Tongue (tissue), 2 donors: ENCODE measurements around the gene ENG. TPM values are rescaled to one million over a fixed set of nuclear protein-coding genes. Genes with fewer than 3 reads are reported as not detected.
"Not testable (repeated sequence)": the region's sequence is repeated elsewhere in the genome, so short reads cannot be mapped to it uniquely, and the experiment has no call there.

ENCODE experiments used
- DNase-seq: peaks from one replicate; pipeline ENCODE4 v3.0.0-alpha.2; 2015
- total RNA-seq: library from RNA; depleted of rRNA; stranded (reverse); fragments of >200 nt; gene quantifications from one replicate; pipeline ENCODE4 v1.2.3, GENCODE V29; 2014

The ENG gene
- total RNA-seq, 1 donor from 2014 or later, result 11.6 TPM

GRCh38 chr9:127791085-127791484 lies 63.4 kb downstream of the ENG start:
- DNase-seq, result no peak

DNA sequence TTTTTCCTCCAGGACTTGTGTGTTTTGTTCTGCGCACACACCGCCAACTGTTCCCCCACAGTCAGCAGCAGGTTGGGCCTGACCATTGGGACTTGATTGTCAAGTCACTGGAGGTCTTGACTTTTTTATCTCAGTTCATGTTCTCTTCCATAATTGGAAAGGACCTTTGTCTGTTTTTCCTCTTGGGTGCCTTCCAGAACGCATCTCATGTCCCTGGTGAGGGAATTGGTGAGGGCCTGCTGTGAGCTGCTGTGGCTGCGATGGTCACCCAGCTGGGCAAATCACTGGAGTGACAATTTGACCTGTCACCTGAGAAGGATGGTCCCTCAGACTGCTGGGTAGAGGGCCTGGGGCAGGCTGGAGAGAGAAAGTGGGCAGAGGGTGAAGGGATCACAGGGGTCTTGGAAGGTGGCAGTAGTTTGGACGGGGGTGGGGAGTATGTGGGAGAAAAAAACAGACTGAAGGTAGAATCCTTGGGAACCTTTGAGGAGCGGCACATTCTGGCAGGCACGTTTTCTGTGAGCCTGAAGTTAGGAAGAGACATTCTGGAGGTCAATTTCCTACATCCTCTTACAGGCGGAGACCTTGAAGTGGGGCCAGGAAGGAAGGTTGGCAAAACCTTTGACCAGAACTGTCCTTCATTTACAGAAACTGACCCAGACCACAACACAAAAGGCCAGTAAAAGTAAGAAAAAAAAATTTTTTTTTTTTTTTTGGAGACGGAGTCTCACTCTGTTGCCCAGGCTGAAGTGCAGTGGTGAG lies 64.2 kb downstream of the ENG start:
- DNase-seq, result no peak

DNA sequence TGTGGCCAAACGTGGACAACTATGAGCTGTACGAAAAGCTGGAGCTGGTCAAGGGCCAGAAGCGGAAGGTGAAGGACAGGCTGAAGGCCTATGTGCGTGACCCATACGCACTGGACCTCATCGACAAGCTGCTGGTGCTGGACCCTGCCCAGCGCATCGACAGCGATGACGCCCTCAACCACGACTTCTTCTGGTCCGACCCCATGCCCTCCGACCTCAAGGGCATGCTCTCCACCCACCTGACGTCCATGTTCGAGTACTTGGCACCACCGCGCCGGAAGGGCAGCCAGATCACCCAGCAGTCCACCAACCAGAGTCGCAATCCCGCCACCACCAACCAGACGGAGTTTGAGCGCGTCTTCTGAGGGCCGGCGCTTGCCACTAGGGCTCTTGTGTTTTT lies 65.3 kb downstream of the ENG start:
- no peak for DNase-seq

DNA sequence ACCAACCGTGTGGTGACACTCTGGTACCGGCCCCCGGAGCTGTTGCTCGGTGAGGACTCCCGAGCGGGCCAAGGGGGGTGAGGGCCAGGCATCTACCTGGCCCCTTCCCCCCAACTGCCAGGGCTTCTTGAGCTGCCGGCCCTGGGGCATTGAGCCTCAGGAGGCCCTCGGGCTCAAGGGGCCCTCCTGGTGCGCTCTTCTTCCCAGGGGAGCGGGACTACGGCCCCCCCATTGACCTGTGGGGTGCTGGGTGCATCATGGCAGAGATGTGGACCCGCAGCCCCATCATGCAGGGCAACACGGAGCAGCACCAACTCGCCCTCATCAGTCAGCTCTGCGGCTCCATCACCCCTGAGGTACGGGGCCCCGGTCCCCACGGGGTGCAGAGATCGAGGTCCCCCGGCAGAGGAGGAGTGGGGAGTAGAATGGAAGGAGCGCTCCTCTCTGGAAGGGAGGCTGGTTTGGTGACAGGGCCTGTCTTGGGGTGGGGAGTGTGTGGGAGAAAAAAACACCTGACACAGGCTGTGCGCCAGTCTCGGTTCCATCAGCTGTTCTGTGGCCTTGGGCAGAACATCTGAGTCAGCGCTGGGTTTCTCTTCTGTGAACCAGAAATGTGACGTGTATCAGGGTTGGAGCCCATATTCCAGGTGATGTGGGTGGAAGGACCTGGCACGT lies 66.0 kb downstream of the ENG start:
- no peak for DNase-seq

DNA sequence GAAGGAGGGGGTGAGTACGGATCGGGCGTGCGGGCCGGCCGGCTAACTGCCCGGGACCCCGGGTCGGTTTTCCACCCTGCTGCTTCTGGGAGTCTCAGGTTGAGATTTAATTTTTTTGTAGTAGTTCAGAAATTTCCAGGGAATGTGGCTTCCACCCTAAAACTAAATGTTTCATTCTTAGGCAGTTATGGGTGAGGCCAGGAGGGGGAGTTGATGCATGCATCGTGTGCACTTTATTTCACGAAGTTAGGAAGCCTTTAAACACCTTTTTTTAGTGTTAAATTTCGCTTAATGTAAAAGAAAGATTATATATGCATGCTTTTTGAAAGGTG lies 67.7 kb downstream of the ENG start:
- no peak for DNase-seq

- DNase-seq, result peak; percentile 95
Measured at GRCh38 chr9:127785933-127786772, 68.3 kb downstream of the ENG start, which contains the start of gene CDK9. CDK9 (plus strand) TSS chr9:127786034; CDS start chr9:127786149, 115 bp downstream.

DNA sequence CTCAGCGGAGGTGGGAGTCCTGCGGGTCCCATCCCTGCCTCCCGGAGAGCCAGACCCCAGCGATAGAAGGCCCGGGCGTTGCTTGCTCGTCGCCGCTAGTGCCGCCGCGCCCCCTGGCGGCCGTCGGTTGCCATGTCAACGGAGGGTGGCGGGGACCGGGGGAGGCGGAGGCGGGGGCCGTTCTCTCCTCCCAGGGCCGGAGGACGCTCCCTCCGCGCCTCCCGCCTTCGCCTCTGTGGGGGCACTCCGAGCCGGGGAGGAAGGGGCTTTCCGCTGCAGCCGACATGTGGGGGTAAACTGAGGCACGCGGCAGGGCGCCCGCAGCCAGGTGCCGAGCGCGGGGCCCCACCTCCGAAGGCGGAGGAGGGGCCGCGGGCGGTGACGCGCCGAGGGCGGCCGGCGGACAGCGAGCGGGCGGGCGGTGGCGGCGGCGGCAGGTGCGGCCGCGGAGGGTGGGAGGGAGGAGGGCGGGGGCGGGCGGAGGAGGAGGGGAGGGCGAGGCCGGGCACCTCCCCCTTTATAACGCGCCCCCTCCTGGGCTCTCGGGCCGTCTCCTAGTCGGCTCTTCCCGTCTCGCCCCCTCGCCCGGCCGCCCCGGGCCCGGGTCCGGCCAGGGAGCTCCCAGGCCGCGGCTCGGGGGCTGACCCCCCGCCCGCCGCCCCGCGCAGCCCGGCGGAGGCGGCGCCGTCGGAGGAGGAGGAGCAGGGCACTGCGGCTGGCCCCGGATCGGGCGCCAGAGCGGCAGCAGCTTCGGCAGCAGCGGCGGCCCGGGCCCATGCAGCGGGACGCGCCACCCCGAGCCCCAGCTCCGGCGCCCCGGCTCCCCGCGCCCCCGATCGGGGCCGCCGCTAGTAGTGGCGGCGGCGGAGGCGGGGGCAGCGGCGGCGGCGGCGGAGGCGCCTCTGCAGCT lies 69.2 kb downstream of the ENG start:
- DNase-seq, result peak; percentile 94

DNA sequence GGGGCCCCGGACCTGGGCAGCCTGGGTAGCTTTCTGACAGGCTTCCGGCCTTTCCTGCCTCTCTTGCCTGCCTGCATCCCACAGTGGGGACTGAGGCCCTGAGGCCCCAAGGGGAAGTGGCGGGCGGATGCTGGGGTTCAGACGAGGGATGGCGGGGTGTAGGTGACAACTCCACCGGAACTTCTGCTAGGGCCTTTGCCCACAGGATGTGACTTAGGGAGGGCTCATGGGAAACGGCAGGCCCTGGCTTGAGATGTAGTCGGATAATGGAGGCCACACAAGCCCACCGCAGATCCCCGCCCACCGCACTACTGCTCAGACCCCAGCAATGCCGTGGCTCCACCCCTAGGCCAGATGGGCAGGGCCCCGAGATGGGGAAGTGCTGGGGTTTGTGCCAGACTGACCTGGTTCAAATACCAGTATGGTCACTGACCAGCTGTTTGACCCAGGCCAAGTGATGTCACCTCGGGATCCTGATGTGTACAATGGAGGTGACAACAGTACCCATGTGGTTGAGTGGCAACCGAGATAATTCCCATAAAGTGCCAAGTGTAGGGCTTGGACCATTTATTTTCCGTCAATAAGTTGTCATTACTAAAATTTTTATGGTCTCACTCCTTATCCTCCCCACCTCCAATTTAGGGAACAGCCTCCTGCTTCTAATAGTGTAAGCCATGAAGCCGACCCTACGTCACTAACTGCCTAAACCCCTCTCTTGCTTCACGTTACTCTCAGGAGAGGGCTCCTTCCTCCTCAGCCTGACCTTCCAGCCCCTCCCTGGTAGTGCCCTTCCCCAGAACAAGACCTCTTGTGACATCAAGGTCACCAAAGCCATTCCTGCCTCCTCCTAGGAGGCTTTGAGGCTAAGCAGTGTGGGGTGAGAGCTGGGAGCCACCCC lies 71.1 kb downstream of the ENG start:
- DNase-seq, result no peak

GRCh38 chr9:127781806-127782205 lies 72.7 kb downstream of the ENG start:
- no peak for DNase-seq

GRCh38 chr9:127780909-127781308 lies 73.5 kb downstream of the ENG start:
- not testable (repeated sequence) for DNase-seq

- DNase-seq, result no peak
Measured at GRCh38 chr9:127780126-127780885, 74.2 kb downstream of the ENG start.

DNA sequence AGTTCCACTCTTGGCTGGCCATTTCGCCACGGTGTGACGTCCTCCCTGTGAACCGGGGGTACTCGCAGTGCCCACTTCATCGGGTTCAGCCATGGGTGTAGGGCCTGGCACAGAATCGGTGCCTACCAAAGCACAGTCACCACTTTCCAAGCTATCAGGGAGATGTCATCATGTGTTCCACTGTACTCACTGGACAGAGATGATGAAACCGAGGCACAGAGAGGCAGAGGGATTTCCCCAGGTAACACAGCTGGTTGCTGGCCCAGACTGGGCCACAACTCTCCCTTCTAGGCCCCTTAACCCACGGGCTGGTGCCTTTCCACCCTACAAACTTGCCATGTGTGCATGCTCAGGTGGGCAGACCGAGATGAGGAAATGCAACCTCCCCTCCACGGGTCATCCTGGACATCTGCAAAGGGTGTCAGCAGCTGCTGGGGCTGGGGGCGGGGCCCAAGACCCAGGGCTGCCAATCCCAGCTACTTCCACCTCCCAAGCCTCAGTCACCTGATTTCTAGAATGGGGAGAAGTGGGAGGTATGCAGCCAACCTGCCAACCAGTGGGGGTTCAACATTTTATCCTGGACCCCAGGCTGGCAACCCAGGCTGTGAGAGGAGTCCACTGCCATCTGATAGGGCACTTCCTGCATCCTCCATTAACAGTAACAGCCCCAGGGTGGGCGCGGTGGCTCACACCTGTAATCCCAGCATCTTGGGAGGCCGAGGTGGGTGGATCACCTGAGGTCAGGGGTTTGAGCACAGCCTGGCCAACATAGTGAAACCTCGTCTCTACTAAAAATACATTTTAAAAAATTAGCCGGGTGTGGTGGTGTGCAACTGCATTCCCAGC lies 75.1 kb downstream of the ENG start:
- DNase-seq, result no peak

GRCh38 chr9:127778280-127779135 lies 76.0 kb downstream of the ENG start, which contains the start of gene SH2D3C:
SH2D3C (minus strand) TSS chr9:127778666; CDS start chr9:127778627, 39 bp downstream.
- peak; percentile 50 for DNase-seq

DNA sequence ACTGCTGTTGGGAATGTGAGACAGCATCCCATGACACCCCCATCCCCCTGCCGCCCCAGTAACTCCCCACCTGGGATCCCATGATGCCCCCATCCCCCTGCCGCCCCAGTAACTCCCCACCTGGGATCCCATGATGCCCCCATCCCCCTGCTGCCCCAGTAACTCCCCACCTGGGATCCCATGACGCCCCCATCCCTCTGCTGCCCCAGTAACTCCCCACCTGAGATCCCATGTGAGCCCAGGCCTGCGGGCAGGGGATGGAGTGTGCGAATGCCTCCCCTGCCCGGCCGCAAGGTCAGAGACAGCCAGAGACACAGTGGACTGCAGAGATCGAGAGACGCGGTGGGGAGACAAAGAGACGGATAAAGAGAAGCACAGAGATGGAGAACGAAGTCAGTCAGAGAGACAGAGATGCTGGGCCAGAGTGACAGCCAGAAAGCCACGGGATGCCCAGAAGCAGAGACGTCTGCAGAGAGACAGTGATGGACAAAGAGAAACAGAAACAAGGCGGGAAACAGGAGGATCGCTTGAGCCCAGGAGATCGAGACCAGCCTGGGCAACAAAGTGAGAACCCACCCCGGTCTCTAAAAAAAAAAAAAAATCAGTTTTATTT lies 77.0 kb downstream of the ENG start:
- DNase-seq, result no peak

- DNase-seq, result no peak
Measured at GRCh38 chr9:127776924-127777289, 77.6 kb downstream of the ENG start.

- no peak for DNase-seq
Measured at GRCh38 chr9:127776195-127776923, 78.1 kb downstream of the ENG start.

DNA sequence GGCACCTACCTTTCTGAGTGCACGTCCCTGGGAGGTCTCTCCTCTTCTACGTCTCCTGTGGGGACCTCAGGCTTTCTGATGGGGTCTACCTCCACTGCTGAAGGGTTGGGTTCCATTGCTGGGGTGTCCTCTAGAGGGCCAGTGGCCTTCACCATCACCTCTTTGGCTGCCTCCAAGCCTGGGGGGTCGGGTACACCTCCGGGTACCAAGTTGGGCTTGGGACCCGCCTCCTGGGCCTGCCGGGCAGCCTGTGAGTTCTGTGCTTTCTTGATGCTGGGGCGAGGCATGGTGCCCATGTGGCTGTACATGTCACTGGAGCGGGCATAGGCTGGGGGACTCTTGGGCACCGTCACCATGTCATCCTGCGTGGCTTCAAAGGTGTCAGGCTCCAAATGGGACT lies 80.5 kb downstream of the ENG start:
- no peak for DNase-seq
